MCF 10A (cell line): ENCODE measurements around the gene NEU2. TPM values are rescaled to one million over a fixed set of nuclear protein-coding genes. Genes with fewer than 3 reads are reported as not detected.

Experiments used
- BruUV-seq: library from RNA; stranded (reverse); fragments of 400-500 nt; replicated peaks from 2 replicates; lab custom pipeline; 2021; lab: Mats Ljungman, UMichigan
- CTCF ChIA-PET: fragments of 300-600 bp; sonication (Branson Sonifier 250); formaldehyde crosslinking; extraction: SDS; loops from one replicate; lab custom pipeline; 2021; ENCODE audit warnings: antibody characterized with exemption, inconsistent platforms; lab: Yijun Ruan, JAX
- POLR2A ChIA-PET: fragments of 300-600, 350-650 bp; sonication (Branson Sonifier 250); formaldehyde crosslinking; extraction: SDS; loops from one replicate; lab custom pipeline; 2020; ENCODE audit warnings: antibody characterized with exemption, inconsistent platforms; lab: Yijun Ruan, JAX
- DNase-seq: peaks from one replicate; pipeline ENCODE4 v3.0.0-alpha.2; 2018; ENCODE audit not compliant: unreplicated experiment
- H3K27ac Mint-ChIP-seq: one replicate; pipeline ENCODE4 v1.8.0; 2022; ENCODE audit warnings: mild to moderate bottlenecking, low read depth, mixed read lengths; ENCODE audit not compliant: unreplicated experiment
- H3K27me3 Mint-ChIP-seq: one replicate; pipeline ENCODE4 v1.8.0; 2022; ENCODE audit warnings: mixed read lengths; ENCODE audit not compliant: insufficient read depth, unreplicated experiment
- H3K36me3 Mint-ChIP-seq: one replicate; pipeline ENCODE4 v1.8.0; 2022; ENCODE audit warnings: mild to moderate bottlenecking, moderate library complexity, mixed read lengths; ENCODE audit not compliant: insufficient read depth, unreplicated experiment
- H3K4me1 Mint-ChIP-seq: one replicate; pipeline ENCODE4 v1.8.0; 2022; ENCODE audit warnings: mixed read lengths; ENCODE audit not compliant: insufficient read depth, unreplicated experiment
- H3K4me3 Mint-ChIP-seq: one replicate; pipeline ENCODE4 v1.8.0; 2022; ENCODE audit warnings: mild to moderate bottlenecking, moderate library complexity, mixed read lengths; ENCODE audit not compliant: unreplicated experiment
- H3K9me3 Mint-ChIP-seq: one replicate; pipeline ENCODE4 v1.8.0; 2022; ENCODE audit warnings: mixed read lengths; ENCODE audit not compliant: unreplicated experiment
- intact Hi-C: fragments of 100-400 bp; cut with micrococcal nuclease; formaldehyde crosslinking; loops from 2 replicates; pipeline ENCODE4 v1.14.1; 2022
- total RNA-seq: library from RNA; stranded (reverse); gene quantifications from 2 replicates; pipeline ENCODE4 v1.2.3, GENCODE V29; 2022
- TF ChIP-seq, protein P1 (sequence below): fragments of 200-600 bp; IDR thresholded peaks from one replicate; pipeline ENCODE4 v1.8.0; 2022; ENCODE audit warnings: antibody characterized with exemption, mild to moderate bottlenecking; ENCODE audit not compliant: unreplicated experiment

Gene NEU2
- total RNA-seq, 1 experiment from 2014 or later = not detected

DNA sequence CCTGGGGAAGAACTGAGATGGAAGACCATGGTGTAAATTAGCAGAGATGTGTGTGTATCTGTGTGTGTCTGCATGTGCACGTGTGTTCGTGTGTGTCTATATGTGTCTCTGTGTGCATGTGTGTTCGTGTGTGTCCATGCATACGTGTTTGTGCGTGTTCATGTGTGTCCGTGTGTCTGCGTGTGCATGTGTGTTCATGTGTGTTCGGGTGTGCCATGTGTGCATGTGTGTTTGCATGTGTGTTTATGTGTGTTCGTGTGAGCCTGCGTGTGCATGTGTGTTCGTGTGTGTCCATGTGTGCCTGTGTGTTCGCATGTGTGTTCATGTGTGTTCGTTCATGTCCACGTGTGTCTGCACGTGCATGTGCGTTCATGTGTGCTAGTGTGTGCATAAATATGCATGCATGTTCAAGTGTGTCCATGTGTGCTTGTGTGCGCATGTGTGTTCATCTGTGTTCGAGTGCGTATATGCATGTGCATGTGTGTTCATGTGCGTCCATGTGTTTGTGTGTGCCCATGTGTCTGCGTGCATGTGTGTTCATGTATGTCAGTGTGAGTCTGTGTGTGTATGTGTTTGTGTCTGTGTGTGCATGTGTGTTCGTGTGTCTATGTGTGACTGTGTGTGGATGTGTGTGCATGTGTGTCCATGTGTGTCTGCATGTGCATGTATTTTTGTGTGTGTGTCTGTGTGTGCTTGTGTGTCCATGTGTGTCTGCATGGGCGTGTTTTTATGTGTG, 3.1 kb downstream of the NEU2 start:
- DNase-seq = no peak
- intact Hi-C loops = no loop called here
- no TSS peak for BruUV-seq
- no peak overlapping the region for H3K27ac Mint-ChIP-seq
- ChIA-PET POLR2A (no interaction called here), CTCF (no interaction called here)
- no peaks in the 10 kb centered on the region for H3K36me3 Mint-ChIP-seq
- H3K4me3 Mint-ChIP-seq = no peak overlapping the region
- H3K4me1 Mint-ChIP-seq = peaks cover 17% of the 10 kb centered on the region
- no peaks in the 10 kb centered on the region for H3K27me3 Mint-ChIP-seq
- H3K9me3 Mint-ChIP-seq = no peaks in the 10 kb centered on the region
- TF ChIP-seq, protein P1, sequence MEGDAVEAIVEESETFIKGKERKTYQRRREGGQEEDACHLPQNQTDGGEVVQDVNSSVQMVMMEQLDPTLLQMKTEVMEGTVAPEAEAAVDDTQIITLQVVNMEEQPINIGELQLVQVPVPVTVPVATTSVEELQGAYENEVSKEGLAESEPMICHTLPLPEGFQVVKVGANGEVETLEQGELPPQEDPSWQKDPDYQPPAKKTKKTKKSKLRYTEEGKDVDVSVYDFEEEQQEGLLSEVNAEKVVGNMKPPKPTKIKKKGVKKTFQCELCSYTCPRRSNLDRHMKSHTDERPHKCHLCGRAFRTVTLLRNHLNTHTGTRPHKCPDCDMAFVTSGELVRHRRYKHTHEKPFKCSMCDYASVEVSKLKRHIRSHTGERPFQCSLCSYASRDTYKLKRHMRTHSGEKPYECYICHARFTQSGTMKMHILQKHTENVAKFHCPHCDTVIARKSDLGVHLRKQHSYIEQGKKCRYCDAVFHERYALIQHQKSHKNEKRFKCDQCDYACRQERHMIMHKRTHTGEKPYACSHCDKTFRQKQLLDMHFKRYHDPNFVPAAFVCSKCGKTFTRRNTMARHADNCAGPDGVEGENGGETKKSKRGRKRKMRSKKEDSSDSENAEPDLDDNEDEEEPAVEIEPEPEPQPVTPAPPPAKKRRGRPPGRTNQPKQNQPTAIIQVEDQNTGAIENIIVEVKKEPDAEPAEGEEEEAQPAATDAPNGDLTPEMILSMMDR = no peak

DNA sequence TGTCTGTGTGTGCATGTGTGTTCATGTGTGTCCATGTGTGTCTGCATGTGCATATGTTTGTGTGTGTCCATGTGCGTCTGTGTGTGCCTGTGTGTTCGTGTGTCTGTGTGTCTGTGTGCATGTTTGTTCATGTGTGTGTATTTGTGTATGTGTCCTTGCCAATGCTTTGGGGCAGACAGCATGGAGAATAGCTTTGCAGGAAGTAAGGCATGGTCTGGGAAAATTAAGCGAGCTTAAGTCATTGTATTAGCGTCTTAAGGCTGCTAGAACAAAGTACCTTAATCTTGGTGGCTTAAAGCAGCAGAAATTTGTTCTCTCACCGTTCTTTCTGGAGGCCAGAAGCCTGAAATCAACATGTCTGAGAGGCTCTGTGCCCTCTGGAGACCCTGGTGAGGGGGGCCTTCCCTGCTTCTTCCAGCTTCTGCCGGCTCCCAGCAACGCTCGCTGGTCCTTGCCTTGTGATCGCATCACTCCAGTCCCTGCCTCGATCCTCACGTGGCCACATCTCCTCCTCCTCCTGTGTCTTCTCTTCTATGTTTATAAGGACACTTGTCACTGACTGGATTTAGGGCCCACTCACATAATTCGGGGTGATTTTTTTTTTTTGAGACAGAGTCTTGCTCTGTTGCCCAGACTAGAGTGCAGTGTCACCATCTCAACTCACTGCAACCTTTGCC, 3.8 kb downstream of the NEU2 start:
- ChIA-PET POLR2A (no interaction called here), CTCF (no interaction called here)
- no peaks in the 10 kb centered on the region for H3K27me3 Mint-ChIP-seq
- no peaks in the 10 kb centered on the region for H3K36me3 Mint-ChIP-seq
- TF ChIP-seq, protein P1 = no peak
- peaks cover 18% of the 10 kb centered on the region for H3K4me1 Mint-ChIP-seq
- intact Hi-C loops = no loop called here
- H3K9me3 Mint-ChIP-seq = no peaks in the 10 kb centered on the region
- no peak overlapping the region for H3K4me3 Mint-ChIP-seq
- H3K27ac Mint-ChIP-seq = no peak overlapping the region
- no TSS peak for BruUV-seq
- DNase-seq = no peak

DNA sequence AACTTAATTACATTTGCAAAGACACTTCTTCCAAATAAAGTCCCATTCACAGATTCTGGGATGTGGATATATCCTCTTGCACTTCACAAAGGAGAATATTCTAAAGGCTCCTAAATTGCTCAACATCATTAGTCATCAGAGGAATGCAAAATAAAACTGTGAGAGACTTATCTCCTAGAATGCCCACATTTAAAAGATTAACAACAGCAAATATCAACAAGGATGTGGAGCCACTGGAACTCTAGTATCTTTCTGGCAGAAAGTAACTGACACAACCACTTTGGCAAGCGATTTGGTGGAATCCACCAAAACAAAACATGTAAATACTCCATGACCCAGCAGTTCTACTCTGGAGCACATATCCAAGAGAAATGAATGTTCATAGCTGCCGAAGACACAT, 4.6 kb downstream of the NEU2 start:
- Mint-ChIP-seq H3K4me3 (no peak overlapping the region), H3K36me3 (no peaks in the 10 kb centered on the region), H3K4me1 (peaks cover 18% of the 10 kb centered on the region), H3K27me3 (no peaks in the 10 kb centered on the region), H3K27ac (peak overlapping the region; percentile 77), H3K9me3 (no peaks in the 10 kb centered on the region)
- intact Hi-C loops = no loop called here
- BruUV-seq = no TSS peak
- ChIA-PET CTCF (no interaction called here), POLR2A (no interaction called here)
- peak; percentile 70 for DNase-seq
- TF ChIP-seq, protein P1 = no peak

DNA sequence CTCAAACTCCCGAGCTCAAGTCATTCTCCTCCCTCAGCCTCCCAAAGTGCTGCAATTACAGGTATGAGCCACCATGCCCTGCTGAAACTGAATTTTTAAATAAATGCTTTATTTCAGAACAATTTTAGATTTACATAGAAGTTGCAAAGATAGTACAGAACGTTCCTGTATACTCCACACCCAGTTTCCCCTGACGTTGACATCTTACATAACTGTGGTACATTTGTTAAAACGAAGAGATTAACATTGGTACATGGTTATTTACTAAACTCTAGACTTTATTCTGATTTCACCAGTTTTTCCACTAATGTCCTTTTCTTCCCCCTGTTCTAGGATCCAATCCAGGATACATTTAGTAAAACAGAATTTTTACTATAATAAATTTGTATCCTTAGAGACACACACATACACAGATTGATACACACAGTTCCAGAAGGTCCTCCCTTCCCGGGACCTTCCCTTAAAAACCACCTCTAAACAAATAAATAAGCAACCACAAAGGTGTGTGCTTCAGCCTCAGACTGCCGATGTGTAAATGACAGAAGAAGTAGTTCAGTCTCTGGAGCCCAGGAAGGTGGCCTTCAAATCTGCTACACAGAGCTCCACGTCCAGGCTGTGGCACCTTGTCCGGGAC, 6.9 kb downstream of the NEU2 start:
- H3K9me3 Mint-ChIP-seq = no peaks in the 10 kb centered on the region
- ChIA-PET POLR2A (interaction anchor here (0.7 to 1.8 kb wide), 3 partner anchors 10 to 336 kb away, joined by 3 to 5 read pairs (median 4); no protein-coding TSS in a partner anchor), CTCF (no interaction called here)
- intact Hi-C loops = no loop called here
- TF ChIP-seq, protein P1 = no peak
- H3K27ac Mint-ChIP-seq = peak overlapping the region; percentile 93
- H3K27me3 Mint-ChIP-seq = no peaks in the 10 kb centered on the region
- H3K36me3 Mint-ChIP-seq = no peaks in the 10 kb centered on the region
- BruUV-seq = no TSS peak
- peaks cover 18% of the 10 kb centered on the region for H3K4me1 Mint-ChIP-seq
- DNase-seq = peak; percentile 58
- peak overlapping the region; percentile 47 for H3K4me3 Mint-ChIP-seq
